ENCODE data around the gene ISCA2.

The ISCA2 gene

GRCh38 chr14:74508844-74509428 is 15.4 kb downstream of the ISCA2 start:
- no peak for DNase-seq (ENCODE audit: low spot score)

GRCh38 chr14:74509587-74510222 is 16.1 kb downstream of the ISCA2 start:
- no peak for DNase-seq (ENCODE audit: low spot score)

- DNase-seq (ENCODE audit: low spot score): no peak
Observed at GRCh38 chr14:74510223-74510931, 16.8 kb downstream of the ISCA2 start.

DNA sequence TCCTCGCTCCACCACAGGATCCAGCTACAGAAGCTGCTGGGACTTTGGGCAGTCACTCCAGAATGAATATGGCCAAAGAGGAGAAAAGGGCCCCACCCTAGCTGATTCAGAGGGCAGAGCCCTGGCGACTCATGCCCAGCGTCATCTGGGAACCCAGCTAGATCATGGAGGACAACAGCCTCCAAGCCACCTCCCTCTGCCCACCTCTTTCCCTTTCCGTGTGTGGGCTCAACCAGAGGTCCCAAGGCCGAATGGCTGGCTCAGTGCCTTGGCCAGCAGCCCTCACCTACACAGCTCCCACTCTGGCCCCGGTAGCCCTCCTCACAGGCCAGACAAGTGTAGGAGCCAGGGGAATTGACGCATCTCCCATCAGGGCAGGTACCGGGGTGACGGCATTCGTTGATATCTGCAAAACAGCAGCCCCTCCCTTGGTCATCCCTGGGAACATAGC is 17.4 kb downstream of the ISCA2 start:
- DNase-seq (ENCODE audit: low spot score): peak; percentile 85

DNA sequence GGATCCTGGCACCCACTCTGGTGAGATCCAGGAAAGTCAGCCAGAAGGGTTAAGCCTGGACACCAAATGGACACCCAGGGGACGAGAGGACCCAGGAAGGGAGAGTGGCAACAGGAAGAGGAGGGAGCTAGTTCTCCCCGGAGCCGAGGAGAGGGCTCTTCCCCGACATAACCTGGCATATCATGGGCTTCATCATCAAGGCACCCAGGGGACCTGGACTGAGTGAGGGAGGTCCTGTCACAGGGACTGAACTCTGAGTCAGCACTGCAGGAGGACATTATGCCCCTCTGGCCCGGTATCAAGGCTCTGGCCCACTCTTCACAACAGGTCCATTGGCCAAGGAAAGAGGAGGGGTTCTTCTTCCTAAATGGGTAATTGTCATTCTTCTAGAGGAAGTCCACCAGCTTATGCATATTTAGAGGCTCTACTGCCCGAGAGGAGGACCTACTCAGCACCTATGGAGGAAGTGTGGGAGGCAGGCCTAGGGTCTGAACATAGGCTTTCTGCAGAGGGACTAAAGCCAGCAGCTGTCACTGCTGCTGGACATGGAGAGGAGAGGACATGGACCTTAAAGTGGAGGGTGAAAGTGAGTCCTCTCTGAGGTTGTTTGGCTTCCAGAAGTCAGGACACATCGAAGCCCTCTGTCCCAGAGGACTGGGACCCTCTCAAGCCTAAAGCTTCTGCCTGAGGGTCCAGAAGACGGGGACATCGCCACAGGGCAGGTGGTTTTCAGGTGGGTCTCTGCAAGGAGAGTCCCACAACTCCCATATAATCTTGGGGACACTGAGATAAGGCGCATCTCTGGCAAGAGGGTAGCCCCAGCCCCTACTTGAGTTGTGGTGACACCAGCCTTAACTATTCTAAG is 18.6 kb downstream of the ISCA2 start:
- no peak for DNase-seq (ENCODE audit: low spot score)

GRCh38 chr14:74514471-74514941 is 20.9 kb downstream of the ISCA2 start:
- peak; percentile 78 for DNase-seq (ENCODE audit: low spot score)

DNA sequence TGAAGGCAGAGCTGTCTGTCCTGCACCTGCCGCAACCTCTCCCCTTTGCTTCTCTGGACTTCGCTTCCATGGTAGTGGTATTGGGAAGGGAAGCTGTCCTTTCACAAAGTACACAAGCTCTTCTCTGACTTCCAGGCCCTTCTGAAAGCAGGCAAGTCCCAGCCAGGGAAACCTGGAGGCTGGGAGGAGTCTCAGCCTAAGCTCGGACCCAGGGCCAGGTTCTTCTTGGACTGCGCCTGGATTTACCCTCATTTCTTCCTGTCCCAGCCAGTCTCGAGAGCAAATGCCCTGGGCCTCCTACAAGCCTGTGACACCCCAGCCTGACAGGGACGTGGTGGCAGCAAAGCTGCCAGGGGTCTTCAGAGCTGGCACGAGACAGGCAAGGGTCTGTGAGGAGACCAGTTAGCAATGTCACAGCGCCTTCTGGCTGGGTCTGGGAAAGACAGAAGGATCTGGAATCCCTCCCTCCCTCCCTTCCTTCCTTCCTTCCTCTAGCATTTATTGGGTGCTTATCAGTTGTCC is 22.4 kb downstream of the ISCA2 start:
- no peak for DNase-seq (ENCODE audit: low spot score)

DNA sequence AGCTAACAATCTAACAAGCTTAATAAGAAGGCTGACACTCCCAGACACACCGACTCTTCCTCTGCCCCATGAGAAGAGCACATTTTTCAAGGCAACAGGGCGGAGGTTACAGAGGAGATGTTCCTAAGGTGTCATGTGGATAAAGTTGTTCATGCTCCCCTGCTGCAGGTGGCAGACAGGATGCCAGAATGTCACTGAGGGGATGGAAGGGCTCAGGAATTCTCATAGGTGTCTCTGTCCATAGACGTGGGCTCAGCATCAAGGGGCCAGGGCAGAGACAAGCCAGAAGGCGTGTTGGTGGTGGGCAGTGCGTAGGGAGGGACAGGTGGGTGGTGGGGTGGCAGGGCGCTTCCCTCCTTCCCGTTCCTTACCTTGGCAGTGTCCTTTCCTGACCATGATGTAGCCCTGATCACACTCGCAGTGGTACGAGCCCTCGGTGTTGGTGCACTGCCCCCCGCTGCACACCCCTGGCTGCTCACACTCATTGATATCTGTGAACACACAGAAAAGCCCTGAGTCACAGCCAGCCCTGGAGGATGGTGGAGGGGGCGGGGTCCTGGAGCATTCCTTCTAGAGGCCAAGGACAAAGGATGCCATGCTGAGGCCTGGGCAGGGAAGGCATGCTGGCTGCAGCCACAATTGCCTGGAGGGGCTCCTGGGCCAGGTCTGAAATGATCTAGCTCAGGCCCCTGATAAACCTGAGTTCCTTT is 23.0 kb downstream of the ISCA2 start:
- peak; percentile 67 for DNase-seq (ENCODE audit: low spot score)

- DNase-seq (ENCODE audit: low spot score): no peak
Observed at GRCh38 chr14:74517731-74518130, 24.2 kb downstream of the ISCA2 start.

DNA sequence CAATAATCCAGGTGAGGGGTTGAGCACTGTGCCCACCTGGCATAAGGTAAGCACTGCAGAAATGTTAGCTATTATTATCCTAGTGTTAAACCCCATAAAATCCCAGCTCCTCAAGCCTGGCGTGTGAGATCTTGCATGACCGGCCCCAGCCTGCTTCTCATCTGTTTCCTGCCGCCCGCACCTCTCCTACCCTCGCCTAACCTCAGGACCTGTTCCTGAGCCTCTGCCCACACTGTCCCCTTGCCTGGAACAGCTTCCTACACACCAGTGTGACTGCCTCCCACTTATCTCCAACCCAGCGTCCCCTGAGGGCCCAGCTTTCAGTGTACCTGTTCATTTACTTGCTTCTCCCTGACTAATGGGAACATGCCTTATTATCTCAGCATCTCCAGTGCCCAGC is 24.7 kb downstream of the ISCA2 start:
- no peak for DNase-seq (ENCODE audit: low spot score)

DNA sequence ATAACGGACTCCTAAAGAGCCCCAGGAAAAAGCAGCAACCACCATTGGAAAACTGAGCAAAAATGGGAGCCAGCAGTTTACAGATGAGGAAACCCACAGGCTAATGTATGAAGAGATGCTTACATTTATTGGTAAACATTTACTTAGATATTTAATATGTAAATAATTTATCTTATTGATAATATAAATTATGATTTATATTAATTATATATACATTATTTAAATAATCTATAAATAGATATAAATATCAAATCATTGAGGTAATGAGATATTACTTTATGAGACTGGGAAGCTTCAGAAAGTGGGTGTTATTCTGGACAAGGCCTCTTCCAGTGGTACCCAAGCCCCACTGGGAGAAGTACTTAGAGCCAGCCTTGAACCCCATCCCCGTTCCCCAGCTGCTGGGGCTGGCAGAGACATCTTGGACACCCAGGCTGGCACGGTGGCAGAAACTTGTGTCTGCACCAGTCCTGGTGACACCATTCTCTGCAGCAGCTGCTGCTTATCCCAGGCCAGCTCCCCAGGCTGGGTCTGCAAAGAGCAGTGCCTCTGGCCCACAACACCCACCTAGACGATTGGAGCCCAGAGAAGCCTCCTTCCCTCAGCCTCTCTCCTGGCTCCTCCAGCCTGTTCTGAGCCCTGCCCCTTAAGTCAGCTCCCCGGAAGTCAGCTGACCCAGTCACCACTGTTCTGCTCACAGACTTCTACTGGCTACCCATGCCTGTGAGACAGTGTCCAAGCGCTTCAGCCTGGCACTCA is 25.9 kb downstream of the ISCA2 start:
- no peak for DNase-seq (ENCODE audit: low spot score)

DNA sequence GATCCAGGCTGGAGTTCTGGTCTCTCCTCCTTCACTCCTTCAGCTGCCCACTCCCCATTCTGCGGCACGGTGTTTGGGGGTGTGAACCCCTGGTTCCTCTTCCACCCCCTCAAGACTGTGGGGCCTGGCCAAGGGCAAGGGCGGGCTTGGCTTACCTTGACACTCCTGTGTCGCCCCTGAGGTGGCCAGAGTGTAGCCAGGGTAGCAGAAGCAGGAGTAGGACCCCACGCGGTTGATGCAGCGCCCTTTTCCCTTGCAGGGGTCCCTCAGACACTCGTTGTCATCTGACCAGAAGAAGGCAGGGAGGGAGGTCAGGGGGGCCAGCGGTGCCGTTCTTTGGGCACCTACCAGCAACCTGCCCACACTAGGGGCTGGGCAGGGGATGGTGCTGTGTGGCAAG is 28.2 kb downstream of the ISCA2 start:
- DNase-seq (ENCODE audit: low spot score): no peak

GRCh38 chr14:74522740-74523139 is 29.2 kb downstream of the ISCA2 start:
- DNase-seq (ENCODE audit: low spot score): no peak

GRCh38 chr14:74524076-74524811 is 30.7 kb downstream of the ISCA2 start:
- DNase-seq (ENCODE audit: low spot score): peak; percentile 47

- DNase-seq (ENCODE audit: low spot score): no peak
Observed at GRCh38 chr14:74524812-74525135, 31.2 kb downstream of the ISCA2 start.

DNA sequence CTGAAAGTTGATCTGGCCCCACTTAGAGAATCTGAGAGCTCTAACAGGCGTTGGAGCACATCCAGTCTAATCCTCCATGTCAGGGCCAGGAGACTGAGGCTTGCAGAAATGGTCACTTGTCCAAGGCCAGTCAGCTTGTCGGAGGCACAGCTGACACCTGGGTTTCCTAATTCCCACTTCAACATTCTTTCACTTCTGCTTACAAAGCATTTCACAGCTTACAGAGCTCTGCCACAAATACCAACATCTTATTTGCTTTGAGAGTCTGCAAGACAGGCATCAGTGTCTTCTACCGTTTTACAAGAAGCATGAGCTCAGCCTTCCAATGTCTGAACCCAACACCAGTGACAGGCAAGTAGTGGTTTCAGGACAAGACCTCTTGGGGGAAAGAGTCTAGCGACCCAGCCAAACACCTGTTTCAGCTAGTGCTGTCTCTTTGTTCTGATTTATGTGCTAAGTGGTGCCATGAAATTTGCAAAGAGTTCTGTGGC is 31.8 kb downstream of the ISCA2 start:
- DNase-seq (ENCODE audit: low spot score): no peak

- no peak for DNase-seq (ENCODE audit: low spot score)
Observed at GRCh38 chr14:74526854-74527585, 33.5 kb downstream of the ISCA2 start.

GRCh38 chr14:74527736-74528280 is 34.2 kb downstream of the ISCA2 start:
- no peak for DNase-seq (ENCODE audit: low spot score)

- no peak for DNase-seq (ENCODE audit: low spot score)
Observed at GRCh38 chr14:74528406-74528805, 34.8 kb downstream of the ISCA2 start.

Data from AG20443 (cell line).